Hepatocyte (in vitro differentiated cells): Measurements from ENCODE around the gene RMDN2.

ENCODE experiments used
- CTCF ChIP-seq: fragments of 200-600 bp; sonication (generic); IDR thresholded peaks from 2 replicates; pipeline ENCODE4 v1.5.1; 2016; ENCODE audit warnings: antibody characterized with exemption, mild to moderate bottlenecking; ENCODE audit not compliant: poor library complexity
- EZH2 ChIP-seq: fragments of 200-600 bp; sonication (generic); IDR thresholded peaks from 2 replicates; pipeline ENCODE4 v1.6.1; 2016; ENCODE audit warnings: antibody characterized with exemption, mild to moderate bottlenecking, borderline replicate concordance
- EZH2phosphoT487 ChIP-seq: fragments of 200-600 bp; sonication (generic); IDR thresholded peaks from one replicate; pipeline ENCODE4 v1.6.1; 2018; ENCODE audit warnings: antibody characterized with exemption, mild to moderate bottlenecking, low read depth, moderate library complexity; ENCODE audit not compliant: unreplicated experiment, severe bottlenecking

- no peak for TF ChIP-seq CTCF
- no peak for TF ChIP-seq EZH2
- TF ChIP-seq EZH2phosphoT487 = no peak
Measured at GRCh38 chr2:38033646-38034045, 108.6 kb downstream of the RMDN2 start.
